Measurements from ENCODE around the gene SLC43A2.

GRCh38 chr17:1646199-1646875 is 17.7 kb upstream of the SLC43A2 start:
- TF ChIP-seq CTCF (IDR thresholded peaks at IDR 0.05; ENCODE audit: poor library complexity, severe bottlenecking) (no peak), EZH2 (IDR thresholded peaks at IDR 0.05; ENCODE audit: borderline replicate concordance, insufficient read depth, low read length, poor library complexity, severe bottlenecking) (no peak)
